Neural cell (in vitro differentiated cells): Measurements from ENCODE around the gene CUX1.

Experiments used
- CTCF ChIP-seq: fragments of 450-650 bp; IDR thresholded peaks from 2 replicates; pipeline ENCODE4 v1.5.1; 2014; ENCODE audit warnings: antibody characterized with exemption, mild to moderate bottlenecking, moderate library complexity; ENCODE audit not compliant: poor library complexity, severe bottlenecking
- EP300 ChIP-seq: fragments of 450-650 bp; conservative IDR thresholded peaks from 2 replicates; pipeline ENCODE4 v1.6.1; 2014; ENCODE audit warnings: antibody characterized with exemption, mild to moderate bottlenecking, moderate library complexity; ENCODE audit not compliant: poor library complexity, severe bottlenecking
- EZH2 ChIP-seq: fragments of 200-600, 300-800 bp; shearing (Covaris generic), sonication (generic); IDR thresholded peaks from 2 replicates; pipeline ENCODE4 v1.6.1; 2014; ENCODE audit warnings: antibody characterized with exemption, low read length, borderline replicate concordance, mild to moderate bottlenecking; ENCODE audit not compliant: insufficient read depth, poor library complexity, severe bottlenecking
- REST ChIP-seq: IDR thresholded peaks from 2 replicates; pipeline ENCODE4 v1.6.1; 2012; ENCODE audit warnings: borderline replicate concordance
- TAF1 ChIP-seq: IDR thresholded peaks from 2 replicates; pipeline ENCODE4 v1.6.1; 2012; ENCODE audit warnings: low read depth

GRCh38 chr7:102000123-102000522 lies 182.7 kb downstream of the CUX1 start:
- TF ChIP-seq CTCF (no peak), EP300 (no peak), REST (no peak), EZH2 (no peak), TAF1 (no peak)
